Measurements from ENCODE around the gene GUCY2D.

DNA sequence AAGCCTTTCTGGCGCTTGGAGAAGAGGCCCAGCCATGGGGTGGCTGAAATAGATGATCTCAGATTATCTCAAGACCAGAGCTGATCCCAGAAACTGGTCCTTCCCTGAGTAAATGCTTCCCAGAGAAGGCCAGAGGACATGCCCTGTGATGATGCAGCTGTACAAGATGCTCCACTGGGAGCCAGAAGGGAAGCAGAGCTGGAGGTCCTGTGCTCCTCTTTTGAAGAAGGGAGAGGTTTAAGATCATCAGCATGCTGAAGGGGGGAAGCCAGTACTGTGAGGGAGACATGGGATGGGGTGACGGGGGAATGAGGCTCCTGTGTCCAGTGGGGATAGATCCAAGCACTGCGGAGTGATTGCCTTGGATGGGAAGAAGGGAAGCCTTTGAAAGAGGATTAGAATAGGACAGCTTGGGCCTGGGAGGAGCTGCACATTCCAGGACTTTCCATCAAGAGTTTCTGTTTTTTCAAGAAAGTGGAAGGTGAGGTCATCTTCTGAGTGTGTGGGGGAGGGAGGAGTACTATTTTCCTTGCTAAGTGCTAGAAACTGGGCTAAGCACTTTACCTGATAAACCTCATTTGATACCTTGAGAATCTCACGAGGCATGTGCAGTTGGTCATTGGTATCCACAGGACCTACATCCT is 20.1 kb downstream of the GUCY2D start:
- TF ChIP-seq, protein P1, sequence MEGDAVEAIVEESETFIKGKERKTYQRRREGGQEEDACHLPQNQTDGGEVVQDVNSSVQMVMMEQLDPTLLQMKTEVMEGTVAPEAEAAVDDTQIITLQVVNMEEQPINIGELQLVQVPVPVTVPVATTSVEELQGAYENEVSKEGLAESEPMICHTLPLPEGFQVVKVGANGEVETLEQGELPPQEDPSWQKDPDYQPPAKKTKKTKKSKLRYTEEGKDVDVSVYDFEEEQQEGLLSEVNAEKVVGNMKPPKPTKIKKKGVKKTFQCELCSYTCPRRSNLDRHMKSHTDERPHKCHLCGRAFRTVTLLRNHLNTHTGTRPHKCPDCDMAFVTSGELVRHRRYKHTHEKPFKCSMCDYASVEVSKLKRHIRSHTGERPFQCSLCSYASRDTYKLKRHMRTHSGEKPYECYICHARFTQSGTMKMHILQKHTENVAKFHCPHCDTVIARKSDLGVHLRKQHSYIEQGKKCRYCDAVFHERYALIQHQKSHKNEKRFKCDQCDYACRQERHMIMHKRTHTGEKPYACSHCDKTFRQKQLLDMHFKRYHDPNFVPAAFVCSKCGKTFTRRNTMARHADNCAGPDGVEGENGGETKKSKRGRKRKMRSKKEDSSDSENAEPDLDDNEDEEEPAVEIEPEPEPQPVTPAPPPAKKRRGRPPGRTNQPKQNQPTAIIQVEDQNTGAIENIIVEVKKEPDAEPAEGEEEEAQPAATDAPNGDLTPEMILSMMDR (conservative IDR thresholded peaks at IDR 0.05; ENCODE audit: low read length) = no peak
- no peak for TF ChIP-seq EZH2phosphoT487 (IDR thresholded peaks at IDR 0.05; ENCODE audit: borderline replicate concordance, low read depth, low read length)

All from OCI-LY7 (cell line).